OCI-LY7 (cell line): ENCODE data around the gene ATP9A. TPM values are rescaled to one million over a fixed set of nuclear protein-coding genes. Genes with fewer than 3 reads are reported as not detected.

ENCODE experiments used
- BruUV-seq: library from RNA; stranded (reverse); fragments of 400-500 nt; replicated peaks from 2 replicates; lab custom pipeline; 2021; lab: Mats Ljungman, UMichigan
- CTCF ChIA-PET: fragments of 300-600 bp; sonication (Branson Sonifier 250); formaldehyde crosslinking; loops from one replicate; lab custom pipeline; 2022; ENCODE audit warnings: antibody characterized with exemption; ENCODE audit not compliant: unreplicated experiment; lab: Charles Lee
- POLR2A ChIA-PET: fragments of 300-600 bp; sonication (Branson Sonifier 250); formaldehyde crosslinking; loops from one replicate; lab custom pipeline; 2022; ENCODE audit warnings: antibody characterized with exemption; lab: Charles Lee
- DNase-seq: peaks from one replicate; pipeline ENCODE4 v3.0.0-alpha.2; 2015; ENCODE audit warnings: low spot score
- H2AFZ ChIP-seq: fragments of 200-600 bp; sonication (generic), shearing (Covaris generic); 2 replicates; pipeline ENCODE4 v1.6.1; 2014; ENCODE audit warnings: mild to moderate bottlenecking, antibody characterized with exemption, low read length, moderate library complexity
- H3K27ac ChIP-seq: fragments of 200-600 bp; sonication (generic); 2 replicates; pipeline ENCODE4 v1.5.1; 2014; ENCODE audit warnings: mixed run types, low read depth, mild to moderate bottlenecking, moderate library complexity, low read length, inconsistent platforms; ENCODE audit not compliant: poor library complexity, severe bottlenecking
- H3K36me3 ChIP-seq: fragments of 200-600 bp; sonication (generic); 2 replicates; pipeline ENCODE4 v1.6.1; 2014; ENCODE audit warnings: mild to moderate bottlenecking, antibody characterized with exemption, low read length, moderate library complexity, mixed read lengths; ENCODE audit not compliant: insufficient read depth
- H3K4me1 ChIP-seq: fragments of 200-600 bp; sonication (generic); 2 replicates; pipeline ENCODE4 v1.5.1; 2014; ENCODE audit warnings: mild to moderate bottlenecking, low read length; ENCODE audit not compliant: insufficient read depth, poor library complexity, severe bottlenecking
- H3K4me2 ChIP-seq: fragments of 200-600 bp; sonication (generic); 2 replicates; pipeline ENCODE4 v1.6.1; 2014; ENCODE audit warnings: mild to moderate bottlenecking, low read length
- H3K4me3 ChIP-seq: fragments of 200-600 bp; sonication (generic); 2 replicates; pipeline ENCODE4 v1.5.1; 2014; ENCODE audit warnings: mild to moderate bottlenecking, low read depth, low read length; ENCODE audit not compliant: poor library complexity, severe bottlenecking
- H3K79me2 ChIP-seq: fragments of 200-600 bp; sonication (generic); 2 replicates; pipeline ENCODE4 v1.6.1; 2016; ENCODE audit warnings: low read depth, mild to moderate bottlenecking, low read length, moderate library complexity, mixed read lengths; ENCODE audit not compliant: insufficient read depth
- H3K9me2 ChIP-seq: fragments of 200-600 bp; sonication (generic); 2 replicates; pipeline ENCODE4 v1.6.1; 2016; ENCODE audit warnings: mild to moderate bottlenecking, low read length, mixed read lengths; ENCODE audit not compliant: insufficient read depth
- H3K9me3 ChIP-seq: fragments of 200-600 bp; sonication (generic); 2 replicates; pipeline ENCODE4 v1.6.1; 2014; ENCODE audit warnings: mild to moderate bottlenecking, mixed run types, low read length, mixed read lengths
- H4K20me1 ChIP-seq: fragments of 200-600 bp; sonication (generic); 2 replicates; pipeline ENCODE4 v1.6.1; 2014; ENCODE audit warnings: mild to moderate bottlenecking, antibody characterized with exemption, low read length, moderate library complexity, mixed read lengths; ENCODE audit not compliant: insufficient read depth
- EZH2phosphoT487 ChIP-seq: fragments of 200-600 bp; sonication (generic); IDR thresholded peaks from 2 replicates; pipeline ENCODE4 v1.6.1; 2018; ENCODE audit warnings: low read depth, borderline replicate concordance, mild to moderate bottlenecking, mixed run types, antibody characterized with exemption, low read length, moderate library complexity, mixed read lengths
- intact Hi-C: fragments of 100-400 bp; cut with micrococcal nuclease; formaldehyde crosslinking; loops from one replicate; pipeline ENCODE4 v1.10.0; 2022; ENCODE audit not compliant: unreplicated experiment
- total RNA-seq, 2 experiments: library from RNA; depleted of rRNA in 1 of 2; stranded (reverse); fragments of >200 nt in 1 of 2; shearing (Covaris generic) in 1 of 2; gene quantifications; 2 replicates each; pipeline ENCODE4 v1.2.3, GENCODE V29; 2014 to 2022
- TF ChIP-seq, protein P1 (sequence below): fragments of 200-600 bp; sonication (generic); conservative IDR thresholded peaks from 2 replicates; pipeline ENCODE4 v1.5.1; 2014; ENCODE audit warnings: mild to moderate bottlenecking, antibody characterized with exemption, low read length, moderate library complexity, mixed read lengths

Gene ATP9A
- total RNA-seq, 2 experiments from 2014 or later, result 0.67 to 0.85 TPM

DNA sequence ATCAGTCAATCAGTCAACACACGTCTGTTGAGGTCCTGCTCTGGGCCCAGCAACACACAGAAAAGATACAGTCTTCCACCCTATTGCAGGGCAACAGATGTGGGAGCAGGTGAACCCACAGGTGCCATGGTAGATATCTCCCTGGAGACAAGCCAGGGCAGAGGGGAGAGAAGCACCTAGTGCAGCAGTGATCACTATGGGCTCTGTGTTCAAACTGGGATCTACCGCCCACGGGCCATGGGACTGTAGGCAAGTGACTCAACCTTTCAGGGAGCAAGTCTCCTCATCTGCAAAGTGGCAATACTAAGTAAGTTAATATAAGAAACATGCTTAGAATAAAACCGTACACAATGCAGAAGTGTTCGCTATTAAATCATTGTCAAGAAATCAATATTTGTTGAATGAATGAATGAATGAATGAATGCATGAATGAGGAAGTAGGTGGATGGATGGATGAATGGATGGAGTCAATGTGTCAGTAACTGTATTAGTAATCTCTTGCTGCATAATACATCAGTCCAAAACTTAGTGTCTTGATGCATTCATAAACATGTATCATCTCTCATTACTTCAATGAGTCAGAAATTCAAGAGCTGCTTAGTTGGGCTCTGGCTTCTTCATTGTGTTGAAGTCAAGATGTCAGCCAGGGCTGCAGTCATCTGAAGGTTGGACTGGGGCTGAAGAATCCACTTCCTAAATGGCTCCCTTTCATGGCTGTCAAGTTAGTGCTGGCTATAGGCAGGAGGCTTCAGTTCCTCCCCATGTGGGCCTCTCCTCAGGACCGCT, 193.7 kb downstream of the ATP9A start:
- no TSS peak for BruUV-seq
- Histone ChIP-seq H4K20me1 (no peaks in the 10 kb centered on the region), H2AFZ (no peak overlapping the region), H3K27ac (no peak overlapping the region), H3K36me3 (no peaks in the 10 kb centered on the region), H3K4me3 (no peak overlapping the region), H3K4me1 (no peaks in the 10 kb centered on the region), H3K9me2 (no peaks in the 10 kb centered on the region), H3K9me3 (no peaks in the 10 kb centered on the region), H3K79me2 (no peaks in the 10 kb centered on the region), H3K4me2 (no peak overlapping the region)
- ChIA-PET CTCF (no interaction called here), POLR2A (interaction anchor here (0.5 to 0.6 kb wide), 2 partner anchors 11 to 20 kb away, joined by 3 read pairs; no protein-coding TSS in a partner anchor)
- TF ChIP-seq, protein P1, sequence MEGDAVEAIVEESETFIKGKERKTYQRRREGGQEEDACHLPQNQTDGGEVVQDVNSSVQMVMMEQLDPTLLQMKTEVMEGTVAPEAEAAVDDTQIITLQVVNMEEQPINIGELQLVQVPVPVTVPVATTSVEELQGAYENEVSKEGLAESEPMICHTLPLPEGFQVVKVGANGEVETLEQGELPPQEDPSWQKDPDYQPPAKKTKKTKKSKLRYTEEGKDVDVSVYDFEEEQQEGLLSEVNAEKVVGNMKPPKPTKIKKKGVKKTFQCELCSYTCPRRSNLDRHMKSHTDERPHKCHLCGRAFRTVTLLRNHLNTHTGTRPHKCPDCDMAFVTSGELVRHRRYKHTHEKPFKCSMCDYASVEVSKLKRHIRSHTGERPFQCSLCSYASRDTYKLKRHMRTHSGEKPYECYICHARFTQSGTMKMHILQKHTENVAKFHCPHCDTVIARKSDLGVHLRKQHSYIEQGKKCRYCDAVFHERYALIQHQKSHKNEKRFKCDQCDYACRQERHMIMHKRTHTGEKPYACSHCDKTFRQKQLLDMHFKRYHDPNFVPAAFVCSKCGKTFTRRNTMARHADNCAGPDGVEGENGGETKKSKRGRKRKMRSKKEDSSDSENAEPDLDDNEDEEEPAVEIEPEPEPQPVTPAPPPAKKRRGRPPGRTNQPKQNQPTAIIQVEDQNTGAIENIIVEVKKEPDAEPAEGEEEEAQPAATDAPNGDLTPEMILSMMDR, result no peak
- no peak for TF ChIP-seq EZH2phosphoT487
- intact Hi-C loops, result no loop called here
- DNase-seq, result no peak

DNA sequence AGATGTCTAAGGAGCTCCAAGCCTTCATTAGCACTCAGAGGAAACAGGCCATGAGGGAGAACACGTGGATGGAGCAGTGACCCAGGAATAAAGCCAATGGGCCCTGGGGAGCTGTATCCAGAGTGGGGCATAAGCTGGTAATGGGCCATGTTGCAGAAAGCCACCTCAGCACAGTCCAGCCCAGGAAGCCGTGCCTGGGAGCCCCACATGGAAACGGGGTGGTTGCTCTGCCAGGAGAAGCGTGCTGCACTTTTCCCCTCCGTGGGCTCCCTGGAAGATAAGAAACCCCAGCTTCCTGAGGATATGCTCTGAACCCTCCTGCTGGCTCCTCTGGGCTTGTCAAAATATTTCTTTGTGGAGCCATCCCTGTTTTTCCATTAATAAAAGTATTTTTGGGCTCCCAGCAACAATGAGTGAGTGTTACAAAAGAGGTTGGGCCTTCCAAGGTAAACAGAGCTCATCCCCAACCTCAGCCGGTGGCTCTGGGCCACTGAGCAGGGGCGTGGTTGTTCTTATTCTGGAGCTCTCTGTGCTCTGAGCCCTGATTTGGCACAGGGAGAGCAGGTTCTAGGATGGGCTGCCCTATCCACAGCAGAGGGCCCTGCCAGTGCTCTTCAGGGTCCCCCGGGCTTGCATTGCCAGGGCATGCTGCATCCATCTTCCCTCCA, 194.5 kb downstream of the ATP9A start:
- H4K20me1 ChIP-seq, result no peaks in the 10 kb centered on the region
- no peaks in the 10 kb centered on the region for H3K79me2 ChIP-seq
- H3K9me2 ChIP-seq, result no peaks in the 10 kb centered on the region
- no peak overlapping the region for H3K4me3 ChIP-seq
- no peaks in the 10 kb centered on the region for H3K9me3 ChIP-seq
- H2AFZ ChIP-seq, result no peak overlapping the region
- H3K4me2 ChIP-seq, result no peak overlapping the region
- POLR2A ChIA-PET, result interaction anchor here (0.6 to 0.8 kb wide), 4 partner anchors 13 to 1650 kb away, joined by 3 to 4 read pairs (median 4); no protein-coding TSS in a partner anchor
- no peak overlapping the region for H3K27ac ChIP-seq
- intact Hi-C loops, result no loop called here
- TF ChIP-seq, protein P1, result no peak
- TF ChIP-seq EZH2phosphoT487, result no peak
- BruUV-seq, result no TSS peak
- no peaks in the 10 kb centered on the region for H3K4me1 ChIP-seq
- no peak for DNase-seq
- CTCF ChIA-PET, result no interaction called here
- no peaks in the 10 kb centered on the region for H3K36me3 ChIP-seq
